ENCODE data around the gene NKD1. TPM values are rescaled to one million over a fixed set of nuclear protein-coding genes. Genes with fewer than 3 reads are reported as not detected.

Gene NKD1
- total RNA-seq, 2 donors from 2014 or later: 1.1 to 3.0 TPM

- no peak for TF ChIP-seq CTCF (IDR thresholded peaks at IDR 0.05)
- Histone ChIP-seq H3K9me3 (no peaks in the 10 kb centered on the region), H3K27me3 (no peaks in the 10 kb centered on the region), H3K36me3 (no peaks in the 10 kb centered on the region), H3K27ac (no peak overlapping the region), H3K4me3 (no peak overlapping the region), H3K4me1 (peaks cover 0 to 12% of the 10 kb centered on the region in 2 donors)
- no peak for DNase-seq (ENCODE audit: low spot score)
Measured at GRCh38 chr16:50664270-50664669, 116.1 kb downstream of the NKD1 start.

GRCh38 chr16:50665128-50665878, 117.1 kb downstream of the NKD1 start:
- TF ChIP-seq CTCF (IDR thresholded peaks at IDR 0.05): peak; percentile 79 to 95
- H3K36me3 ChIP-seq: no peaks in the 10 kb centered on the region
- no peaks in the 10 kb centered on the region for H3K27me3 ChIP-seq
- peak overlapping the region; percentile 37 to 51 for H3K4me3 ChIP-seq
- H3K9me3 ChIP-seq: no peaks in the 10 kb centered on the region
- peak; percentile 84 for DNase-seq (ENCODE audit: low spot score)
- peaks cover 0 to 12% of the 10 kb centered on the region in 2 donors for H3K4me1 ChIP-seq
- peak overlapping the region; percentile 29 to 59 for H3K27ac ChIP-seq

GRCh38 chr16:50666658-50667496, 118.7 kb downstream of the NKD1 start:
- DNase-seq (ENCODE audit: low spot score): no peak
- no peak overlapping the region for H3K27ac ChIP-seq
- no peaks in the 10 kb centered on the region for H3K27me3 ChIP-seq
- H3K36me3 ChIP-seq: no peaks in the 10 kb centered on the region
- peaks cover 0 to 12% of the 10 kb centered on the region in 2 donors for H3K4me1 ChIP-seq
- peaks cover under 1 to 4% of the 10 kb centered on the region in 2 donors for H3K9me3 ChIP-seq
- H3K4me3 ChIP-seq: no peak overlapping the region
- no peak for TF ChIP-seq CTCF (IDR thresholded peaks at IDR 0.05)

GRCh38 chr16:50667497-50668367, 119.5 kb downstream of the NKD1 start:
- Histone ChIP-seq H3K27me3 (no peaks in the 10 kb centered on the region), H3K27ac (no peak overlapping the region)
- no peak for TF ChIP-seq CTCF (IDR thresholded peaks at IDR 0.05)

GRCh38 chr16:50668368-50669008, 120.3 kb downstream of the NKD1 start:
- peaks cover 0 to 5% of the 10 kb centered on the region in 2 donors for H3K27me3 ChIP-seq
- no peak overlapping the region for H3K4me3 ChIP-seq
- no peaks in the 10 kb centered on the region for H3K36me3 ChIP-seq
- H3K27ac ChIP-seq: no peak overlapping the region
- DNase-seq (ENCODE audit: low spot score): no peak
- peaks cover 4 to 20% of the 10 kb centered on the region in 2 donors for H3K9me3 ChIP-seq
- TF ChIP-seq CTCF (IDR thresholded peaks at IDR 0.05): no peak
- H3K4me1 ChIP-seq: peaks cover 0 to 12% of the 10 kb centered on the region in 2 donors

More at GRCh38 chr16:50667497-50668367, 119.5 kb downstream of the NKD1 start:
- Histone ChIP-seq H3K4me1 (peaks cover 0 to 12% of the 10 kb centered on the region in 2 donors), H3K36me3 (no peaks in the 10 kb centered on the region), H3K9me3 (peaks cover 4 to 13% of the 10 kb centered on the region in 2 donors), H3K4me3 (no peak overlapping the region)
- no peak for DNase-seq (ENCODE audit: low spot score)

Measured in right atrium auricular region (tissue), 2 donors.